HUES64 (cell line): ENCODE results near the gene PAFAH1B1.

ENCODE experiments used
- H3K27ac ChIP-seq: 2 replicates; pipeline ENCODE4 v1.7.0; 2013; ENCODE audit warnings: low read depth, low read length, inconsistent platforms
- H3K27me3 ChIP-seq: 2 replicates; pipeline ENCODE4 v1.6.1; 2013; ENCODE audit warnings: mild to moderate bottlenecking, low read length; ENCODE audit not compliant: insufficient read depth
- H3K36me3 ChIP-seq: 2 replicates; pipeline ENCODE4 v1.6.1; 2013; ENCODE audit warnings: mild to moderate bottlenecking, low read length; ENCODE audit not compliant: insufficient read depth
- H3K4me1 ChIP-seq: 2 replicates; pipeline ENCODE4 v1.6.1; 2013; ENCODE audit warnings: mild to moderate bottlenecking, low read length, moderate library complexity; ENCODE audit not compliant: insufficient read depth
- H3K4me3 ChIP-seq: 2 replicates; pipeline ENCODE4 v1.5.1; 2013; ENCODE audit warnings: mild to moderate bottlenecking, low read length, moderate library complexity
- H3K9ac ChIP-seq: 2 replicates; pipeline ENCODE4 v1.6.1; 2013; ENCODE audit warnings: mild to moderate bottlenecking, low read depth, low read length
- H3K9me3 ChIP-seq: 2 replicates; pipeline ENCODE4 v1.6.1; 2013; ENCODE audit warnings: low read depth, low read length; ENCODE audit not compliant: insufficient read depth
- WGBS: fragments of 150-250, 120-280 bp; methylation state at CpG from one replicate; pipeline ENCODE4 v1.1.7; 2013; ENCODE audit warnings: missing lambda C conversion rate; 5-methylcytosine and 5-hydroxymethylcytosine counted together

PAFAH1B1 gene

GRCh38 chr17:2680961-2681360, 87.5 kb downstream of the PAFAH1B1 start:
- Histone ChIP-seq H3K9ac (no peak overlapping the region), H3K9me3 (no peaks in the 10 kb centered on the region), H3K27me3 (no peaks in the 10 kb centered on the region), H3K36me3 (peaks cover 78% of the 10 kb centered on the region), H3K27ac (no peak overlapping the region), H3K4me1 (no peaks in the 10 kb centered on the region), H3K4me3 (no peak overlapping the region)
- WGBS: 91% methylated on average over 2 of the region's 2 CpGs

- Histone ChIP-seq H3K36me3 (peaks cover 71% of the 10 kb centered on the region), H3K9ac (no peak overlapping the region), H3K9me3 (no peaks in the 10 kb centered on the region), H3K27me3 (no peaks in the 10 kb centered on the region), H3K4me3 (no peak overlapping the region), H3K27ac (no peak overlapping the region), H3K4me1 (no peaks in the 10 kb centered on the region)
- 89% methylated on average over 7 of the region's 7 CpGs for WGBS
These were observed 88.2 kb downstream of the PAFAH1B1 start for GRCh38 chr17:2681650-2682049.

DNA sequence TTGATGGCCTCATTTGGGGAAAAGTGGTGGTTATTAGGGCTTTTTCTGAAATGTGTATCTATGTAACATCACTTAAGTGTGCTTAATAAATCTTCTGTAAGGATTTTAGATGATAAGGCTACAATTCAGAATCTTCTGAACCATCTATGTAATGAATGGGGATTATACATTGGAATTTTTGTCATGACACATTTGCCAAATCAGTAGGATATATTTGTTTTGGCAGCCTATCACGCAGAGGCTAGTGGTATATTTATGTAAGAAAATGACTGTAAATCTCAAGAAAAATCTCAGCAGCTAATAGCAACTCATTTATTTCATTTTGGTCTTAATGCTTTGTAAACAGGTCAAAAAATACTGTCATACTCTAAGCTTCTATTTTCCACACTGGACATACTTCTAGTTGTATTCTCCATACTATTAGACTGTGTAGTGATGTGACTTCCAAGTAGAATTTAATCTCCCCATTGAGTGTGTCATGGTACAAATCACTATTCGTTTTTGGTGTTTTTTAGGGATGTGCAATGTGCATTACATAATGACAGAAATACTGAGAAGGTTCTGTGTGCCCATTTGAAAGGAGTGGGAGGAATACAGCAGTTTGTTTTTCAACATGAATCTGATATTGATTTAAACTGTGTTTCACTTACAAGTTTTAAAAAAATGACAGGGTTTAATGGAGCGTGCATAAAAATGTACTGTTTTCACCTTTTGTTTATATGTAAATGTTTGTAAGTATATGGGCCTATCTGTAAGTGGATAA, 88.9 kb downstream of the PAFAH1B1 start:
- 87% methylated on average over 3 of the region's 3 CpGs for WGBS
- Histone ChIP-seq H3K9me3 (no peaks in the 10 kb centered on the region), H3K4me3 (no peak overlapping the region)

GRCh38 chr17:2683912-2684311, 90.5 kb downstream of the PAFAH1B1 start:
- Histone ChIP-seq H3K4me3 (no peak overlapping the region), H3K4me1 (no peaks in the 10 kb centered on the region), H3K36me3 (peaks cover 57% of the 10 kb centered on the region), H3K9ac (no peak overlapping the region), H3K27me3 (no peaks in the 10 kb centered on the region), H3K27ac (no peak overlapping the region), H3K9me3 (no peaks in the 10 kb centered on the region)
- WGBS: 96% methylated on average over 8 of the region's 8 CpGs

More for the DNA sequence above, 88.9 kb downstream of the PAFAH1B1 start:
- Histone ChIP-seq H3K27me3 (no peaks in the 10 kb centered on the region), H3K36me3 (peaks cover 67% of the 10 kb centered on the region), H3K9ac (no peak overlapping the region), H3K27ac (no peak overlapping the region), H3K4me1 (no peaks in the 10 kb centered on the region)

- Histone ChIP-seq H3K27ac (no peak overlapping the region), H3K36me3 (peaks cover 51% of the 10 kb centered on the region), H3K27me3 (no peaks in the 10 kb centered on the region), H3K9me3 (no peaks in the 10 kb centered on the region), H3K9ac (no peak overlapping the region), H3K4me1 (no peaks in the 10 kb centered on the region), H3K4me3 (no peak overlapping the region)
- 94% methylated on average over 16 of the region's 18 CpGs for WGBS
These were observed 91.1 kb downstream of the PAFAH1B1 start for GRCh38 chr17:2684549-2684948.

GRCh38 chr17:2685696-2686095, 92.2 kb downstream of the PAFAH1B1 start:
- no peak overlapping the region for H3K27ac ChIP-seq
- H3K4me3 ChIP-seq: no peak overlapping the region
- no peak overlapping the region for H3K9ac ChIP-seq
- no peaks in the 10 kb centered on the region for H3K27me3 ChIP-seq
- no peaks in the 10 kb centered on the region for H3K4me1 ChIP-seq
- no peaks in the 10 kb centered on the region for H3K9me3 ChIP-seq
- WGBS: 91% methylated on average over 15 of the region's 15 CpGs
- H3K36me3 ChIP-seq: peaks cover 44% of the 10 kb centered on the region

GRCh38 chr17:2687074-2687418, 93.6 kb downstream of the PAFAH1B1 start:
- H3K4me1 ChIP-seq: no peaks in the 10 kb centered on the region
- no peaks in the 10 kb centered on the region for H3K9me3 ChIP-seq
- no peak overlapping the region for H3K27ac ChIP-seq
- 94% methylated on average over 6 of the region's 6 CpGs for WGBS
- no peak overlapping the region; the same call in 1 of the 2 replicates for H3K9ac ChIP-seq
- no peak overlapping the region for H3K4me3 ChIP-seq
- H3K36me3 ChIP-seq: peaks cover 41% of the 10 kb centered on the region
- no peaks in the 10 kb centered on the region for H3K27me3 ChIP-seq

- Histone ChIP-seq H3K4me1 (no peaks in the 10 kb centered on the region), H3K9ac (no peak overlapping the region), H3K27me3 (no peaks in the 10 kb centered on the region), H3K36me3 (peaks cover 36% of the 10 kb centered on the region), H3K4me3 (no peak overlapping the region), H3K27ac (no peak overlapping the region; the same call in 1 of the 2 replicates), H3K9me3 (no peaks in the 10 kb centered on the region)
- WGBS: 82% methylated on average over 27 of the region's 27 CpGs
These were observed 95.2 kb downstream of the PAFAH1B1 start for GRCh38 chr17:2688351-2689342.

GRCh38 chr17:2689411-2690164, 96.1 kb downstream of the PAFAH1B1 start:
- no peaks in the 10 kb centered on the region for H3K9me3 ChIP-seq
- peak overlapping the region; percentile 41; the same call in 1 of the 2 replicates for H3K27ac ChIP-seq
- no peaks in the 10 kb centered on the region for H3K4me1 ChIP-seq
- H3K27me3 ChIP-seq: no peaks in the 10 kb centered on the region
- peaks cover 37% of the 10 kb centered on the region for H3K36me3 ChIP-seq
- whole genome bisulfite sequencing: 89% methylated on average over 40 of the region's 40 CpGs
- H3K4me3 ChIP-seq: no peak overlapping the region
- no peak overlapping the region for H3K9ac ChIP-seq

- Histone ChIP-seq H3K27ac (no peak overlapping the region), H3K4me1 (no peaks in the 10 kb centered on the region), H3K4me3 (no peak overlapping the region), H3K9ac (no peak overlapping the region), H3K9me3 (no peaks in the 10 kb centered on the region), H3K27me3 (no peaks in the 10 kb centered on the region), H3K36me3 (peaks cover 41% of the 10 kb centered on the region)
- WGBS: 93% methylated on average over 55 of the region's 55 CpGs
These were observed 97.0 kb downstream of the PAFAH1B1 start for GRCh38 chr17:2690165-2691068.
